GM19240 (cell line): ENCODE data around the gene PCP4L1.

ENCODE experiments used
- DNase-seq: peaks from one replicate; pipeline ENCODE4 v3.0.0; 2011; ENCODE audit warnings: low spot score; ENCODE audit not compliant: insufficient read length

The PCP4L1 gene

GRCh38 chr1:161266836-161267235 is 8.3 kb downstream of the PCP4L1 start:
- DNase-seq: no peak

DNA sequence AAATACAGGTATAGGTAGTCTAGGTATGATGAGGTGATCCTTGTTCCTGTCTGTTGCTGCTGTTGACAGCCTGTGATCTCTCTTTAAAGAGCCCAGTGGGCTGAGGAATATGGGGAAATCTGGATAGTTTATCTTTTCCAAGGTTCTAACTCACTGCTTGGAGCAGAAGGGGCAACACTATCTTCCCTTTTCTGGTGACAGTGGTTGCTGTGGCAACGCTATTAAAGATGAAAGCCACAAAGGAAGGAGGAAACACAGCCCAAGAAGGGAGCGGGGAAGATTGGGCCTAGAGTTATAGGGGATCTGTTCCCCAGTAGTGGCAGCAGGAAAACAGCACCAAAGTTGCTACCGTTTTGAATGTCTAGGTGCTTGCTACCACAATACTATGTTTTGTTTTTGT is 8.8 kb downstream of the PCP4L1 start:
- no peak for DNase-seq

- DNase-seq: no peak
Observed at GRCh38 chr1:161273402-161273801, 14.9 kb downstream of the PCP4L1 start.

DNA sequence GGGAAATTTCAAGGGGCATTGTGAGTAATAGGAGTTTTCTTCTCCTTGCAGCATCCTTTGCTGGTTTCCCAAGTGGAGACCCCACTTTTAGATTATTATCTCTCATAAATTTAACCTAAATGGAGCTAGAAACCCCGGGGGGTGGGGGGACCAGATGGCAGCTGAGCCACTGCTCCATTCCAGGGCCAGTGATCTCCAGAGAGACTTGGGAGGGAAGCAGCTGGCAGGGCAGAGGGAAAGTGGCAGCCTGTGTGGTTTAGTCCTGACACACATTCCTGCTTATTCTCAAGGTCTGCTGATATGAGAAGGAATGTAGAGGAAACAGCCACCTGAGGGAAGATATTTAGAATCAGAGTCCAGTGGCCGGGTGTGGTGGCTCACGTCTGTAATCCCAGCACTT is 16.3 kb downstream of the PCP4L1 start:
- no peak for DNase-seq

GRCh38 chr1:161282991-161283390 is 24.4 kb downstream of the PCP4L1 start:
- DNase-seq: no peak

GRCh38 chr1:161285113-161285512 is 26.6 kb downstream of the PCP4L1 start:
- DNase-seq: no peak

DNA sequence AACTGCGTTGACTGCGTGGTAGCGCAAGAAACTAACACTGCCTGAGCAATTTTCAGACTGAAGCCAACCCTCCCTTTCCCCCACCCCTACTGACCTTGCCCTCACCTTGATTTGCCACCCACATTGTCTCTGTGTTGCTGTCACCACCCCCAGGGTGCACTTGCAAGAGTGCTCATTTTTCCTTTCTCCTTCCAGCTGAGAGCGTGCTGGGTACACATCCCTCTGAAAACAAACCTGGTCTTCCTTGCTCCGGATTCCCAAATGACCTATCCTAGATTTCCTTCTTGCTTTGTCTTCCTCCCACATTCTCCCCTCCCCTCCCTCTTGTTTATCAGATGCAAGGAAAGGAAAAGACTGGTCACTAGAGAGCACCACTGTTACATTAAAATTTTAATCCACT is 27.0 kb downstream of the PCP4L1 start:
- DNase-seq: no peak

GRCh38 chr1:161287482-161288054 is 29.0 kb downstream of the PCP4L1 start:
- DNase-seq: no peak

DNA sequence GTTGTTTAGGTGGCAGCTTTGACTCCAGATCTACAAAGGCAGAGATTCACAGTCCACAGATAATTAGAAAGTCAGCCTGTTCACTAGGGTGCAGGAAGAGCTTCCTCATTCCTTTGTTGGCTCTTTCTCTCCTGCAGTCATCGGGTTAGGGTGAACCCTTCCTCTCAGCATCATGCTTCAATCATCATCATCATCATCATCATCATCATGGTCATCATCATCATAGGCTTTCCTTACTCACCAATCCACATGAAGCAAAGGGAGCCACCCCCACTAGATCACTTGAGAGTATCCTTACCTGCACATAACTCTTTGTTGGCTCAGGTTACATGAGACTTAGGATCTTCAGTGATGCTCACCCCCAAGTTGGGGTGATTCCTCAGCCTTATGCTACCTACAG is 32.2 kb downstream of the PCP4L1 start:
- no peak for DNase-seq

GRCh38 chr1:161297415-161297814 is 38.9 kb downstream of the PCP4L1 start:
- no peak for DNase-seq

GRCh38 chr1:161298116-161298515 is 39.6 kb downstream of the PCP4L1 start:
- DNase-seq: no peak

GRCh38 chr1:161299347-161299746 is 40.8 kb downstream of the PCP4L1 start:
- no peak for DNase-seq

DNA sequence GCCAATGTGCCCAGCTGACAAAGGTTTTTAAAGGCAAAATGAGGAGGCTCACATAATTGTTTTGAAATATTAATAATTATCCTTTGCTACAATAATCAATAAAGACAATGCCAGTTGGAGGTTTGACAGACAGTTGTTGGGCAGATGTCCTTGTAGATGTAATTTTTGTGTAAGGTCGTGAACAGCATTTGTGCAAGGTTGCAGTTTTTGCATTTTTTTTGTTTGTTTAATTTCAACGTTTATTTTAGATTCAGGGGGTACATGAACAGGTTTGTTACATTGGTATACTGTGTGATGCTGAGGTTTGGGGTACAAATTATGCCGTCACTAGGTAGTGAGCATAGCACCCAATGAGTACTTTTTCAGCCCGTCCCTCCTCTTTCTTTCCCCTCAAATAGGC is 41.9 kb downstream of the PCP4L1 start:
- DNase-seq: no peak

GRCh38 chr1:161304927-161305866 is 46.7 kb downstream of the PCP4L1 start:
- no peak for DNase-seq

- peak; percentile 68 for DNase-seq
Observed at GRCh38 chr1:161305867-161306519, 47.4 kb downstream of the PCP4L1 start.

- no peak for DNase-seq
Observed at GRCh38 chr1:161307230-161307768, 48.8 kb downstream of the PCP4L1 start.

GRCh38 chr1:161307892-161308638 is 49.5 kb downstream of the PCP4L1 start:
- DNase-seq: no peak

DNA sequence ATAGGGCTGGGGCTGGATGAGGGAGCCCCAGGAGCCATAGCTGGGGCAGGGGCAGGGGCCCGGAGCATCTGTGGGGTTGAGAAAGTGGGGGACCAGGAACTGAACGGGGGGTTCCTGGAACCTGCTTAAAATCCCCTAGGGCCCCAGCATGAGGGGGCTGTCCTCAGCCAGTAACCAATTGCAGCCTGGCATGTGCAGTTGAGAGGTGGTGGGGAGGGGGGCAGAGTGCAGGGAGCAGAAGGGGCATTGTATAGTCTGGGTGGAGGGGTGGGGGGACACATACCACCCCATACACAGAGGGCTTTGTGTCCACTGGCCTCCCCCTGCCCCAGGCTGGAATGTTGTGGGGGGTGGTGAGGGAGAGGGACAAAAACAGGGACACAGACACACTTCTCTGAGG is 51.3 kb downstream of the PCP4L1 start, which contains the start of gene MPZ:
Gene MPZ (minus strand): TSS at position 101 of the 400 bp plus-strand sequence. CDS start 63 bp downstream, at position 38.
- no peak for DNase-seq

GRCh38 chr1:161311595-161312181 is 53.1 kb downstream of the PCP4L1 start:
- no peak for DNase-seq

DNA sequence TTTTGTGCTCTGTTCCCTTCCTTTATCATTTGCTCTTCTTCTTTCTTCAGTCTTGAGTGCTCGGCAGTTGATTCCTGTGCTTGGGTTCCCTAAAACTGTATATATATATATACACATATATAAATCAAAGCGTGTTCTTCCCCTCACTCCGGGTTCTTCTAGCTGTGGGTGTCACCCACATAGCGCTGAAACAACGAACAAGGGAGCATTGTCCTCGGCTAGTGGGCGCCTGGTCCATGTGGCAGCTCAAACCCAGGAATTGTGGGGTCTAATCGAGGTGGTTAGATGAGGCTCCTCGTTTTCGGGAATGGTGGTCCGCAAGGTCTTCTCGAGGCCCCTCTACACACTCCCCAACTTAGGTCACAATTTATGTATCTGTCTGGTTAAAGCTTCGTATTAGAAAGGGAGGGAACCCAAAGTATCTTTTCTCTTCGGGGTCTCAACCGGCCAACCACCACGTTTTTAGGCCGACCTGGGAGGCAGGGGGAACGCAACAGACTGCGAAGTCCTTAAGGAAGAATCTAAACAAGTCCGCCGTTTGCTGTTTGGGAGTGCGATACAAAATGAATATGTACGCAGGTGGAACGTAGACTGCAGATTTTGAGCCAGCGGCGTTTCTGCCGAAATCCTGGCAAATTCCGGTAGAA is 55.1 kb downstream of the PCP4L1 start:
- no peak for DNase-seq
